IMR-90 (cell line): ENCODE results near the gene CCDC182.

ENCODE experiments used
- CHD1 ChIP-seq: IDR thresholded peaks from 2 replicates; pipeline ENCODE4 v1.6.1; 2012; ENCODE audit warnings: low read depth, low read length, improper control_type of control experiment
- POLR2A ChIP-seq: IDR thresholded peaks from 2 replicates; pipeline ENCODE4 v1.6.1; 2012; ENCODE audit warnings: mild to moderate bottlenecking, low read depth, low read length
- RCOR1 ChIP-seq: IDR thresholded peaks from 2 replicates; pipeline ENCODE4 v1.6.1; 2012; ENCODE audit warnings: mild to moderate bottlenecking, low read length, improper control_type of control experiment; ENCODE audit not compliant: insufficient replicate concordance
- TF ChIP-seq, protein P1 (sequence below): conservative IDR thresholded peaks from 2 replicates; pipeline ENCODE4 v1.5.1; 2012; ENCODE audit warnings: mild to moderate bottlenecking, low read depth, low read length, improper control_type of control experiment

DNA sequence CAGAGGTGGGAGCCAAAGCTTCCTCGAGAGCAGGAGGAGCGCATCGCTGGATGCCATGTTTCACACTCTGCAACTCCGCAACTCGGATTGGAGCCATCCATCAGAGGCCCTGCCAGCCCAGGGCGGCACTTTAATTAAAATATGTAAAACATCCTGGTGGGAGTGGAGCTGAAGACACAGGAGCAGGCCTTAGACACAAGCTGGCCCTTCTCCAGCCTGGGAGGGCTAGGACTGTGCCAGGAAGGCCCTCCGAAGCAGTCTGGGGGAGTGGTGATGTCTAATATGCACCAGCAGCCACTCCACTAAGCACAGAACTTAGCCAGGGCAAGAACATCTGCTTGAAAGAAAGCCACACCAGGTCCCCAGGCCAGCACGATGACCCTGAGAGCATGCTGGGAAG, 5.8 kb upstream of the CCDC182 start:
- TF ChIP-seq, protein P1, sequence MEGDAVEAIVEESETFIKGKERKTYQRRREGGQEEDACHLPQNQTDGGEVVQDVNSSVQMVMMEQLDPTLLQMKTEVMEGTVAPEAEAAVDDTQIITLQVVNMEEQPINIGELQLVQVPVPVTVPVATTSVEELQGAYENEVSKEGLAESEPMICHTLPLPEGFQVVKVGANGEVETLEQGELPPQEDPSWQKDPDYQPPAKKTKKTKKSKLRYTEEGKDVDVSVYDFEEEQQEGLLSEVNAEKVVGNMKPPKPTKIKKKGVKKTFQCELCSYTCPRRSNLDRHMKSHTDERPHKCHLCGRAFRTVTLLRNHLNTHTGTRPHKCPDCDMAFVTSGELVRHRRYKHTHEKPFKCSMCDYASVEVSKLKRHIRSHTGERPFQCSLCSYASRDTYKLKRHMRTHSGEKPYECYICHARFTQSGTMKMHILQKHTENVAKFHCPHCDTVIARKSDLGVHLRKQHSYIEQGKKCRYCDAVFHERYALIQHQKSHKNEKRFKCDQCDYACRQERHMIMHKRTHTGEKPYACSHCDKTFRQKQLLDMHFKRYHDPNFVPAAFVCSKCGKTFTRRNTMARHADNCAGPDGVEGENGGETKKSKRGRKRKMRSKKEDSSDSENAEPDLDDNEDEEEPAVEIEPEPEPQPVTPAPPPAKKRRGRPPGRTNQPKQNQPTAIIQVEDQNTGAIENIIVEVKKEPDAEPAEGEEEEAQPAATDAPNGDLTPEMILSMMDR = no peak
- no peak for TF ChIP-seq POLR2A
- TF ChIP-seq RCOR1 = no peak
- no peak for TF ChIP-seq CHD1
